Prostate gland (tissue), 2 donors: ENCODE data around the gene HOXA10. TPM values are rescaled to one million over a fixed set of nuclear protein-coding genes. Genes with fewer than 3 reads are reported as not detected.

Experiments used
- DNase-seq: peaks from one replicate; pipeline ENCODE4 v3.0.0-alpha.2; 2019; ENCODE audit warnings: low spot score
- H3K27ac ChIP-seq, 2 donors: fragments of 200-600 bp; sonication (generic); 2 replicates each; pipeline ENCODE4 v1.5.1; 2017 to 2019
- H3K27me3 ChIP-seq: fragments of 200-600 bp; sonication (generic); replicated peaks from 2 replicates; pipeline ENCODE4 v1.5.1; 2019; ENCODE audit not compliant: insufficient read depth
- H3K36me3 ChIP-seq, 2 donors: fragments of 200-600 bp; sonication (generic); 1 replicate in 1 of 2; 2 replicates in 1 of 2; pipeline versions ENCODE4 v1.5.1 to v1.8.1; 2017 to 2019
- H3K4me1 ChIP-seq: fragments of 200-600 bp; sonication (generic); replicated peaks from 2 replicates; pipeline ENCODE4 v1.5.1; 2019
- H3K4me3 ChIP-seq, 2 donors: fragments of 200-600 bp; sonication (generic); 2 replicates each; pipeline ENCODE4 v1.5.1; 2017 to 2019
- H3K9me3 ChIP-seq: fragments of 200-600 bp; sonication (generic); 2 replicates; pipeline ENCODE4 v1.5.1; 2017
- POLR2A ChIP-seq: fragments of 450-650 bp; IDR thresholded peaks from one replicate; pipeline ENCODE4 v1.6.1; 2016; ENCODE audit warnings: antibody characterized with exemption, mild to moderate bottlenecking
- POLR2AphosphoS5 ChIP-seq: sonication (generic); formaldehyde crosslinking; IDR thresholded peaks from one replicate; pipeline ENCODE4 v1.6.1; 2017; ENCODE audit warnings: antibody characterized with exemption
- WGBS: methylation state at CpG from one replicate; pipeline ENCODE4 v1.1.5; 2018; 5-methylcytosine and 5-hydroxymethylcytosine counted together
- intact Hi-C: fragments of 100-400 bp; cut with DNase I; formaldehyde crosslinking; loops from one replicate; pipeline ENCODE4 v1.14.2; 2022
- total RNA-seq, 2 donors: library from RNA; depleted of rRNA; stranded (reverse); fragments of >200 nt; gene quantifications; one replicate each; pipeline ENCODE4 v1.1.0, GENCODE V29; 2016
- TF ChIP-seq, protein P1 (sequence below), 4 experiments: fragments of 200-600 bp in 2 of 4; fragments of 450-650 bp in 2 of 4; sonication (generic) in 2 of 4; IDR thresholded peaks; 1 replicate in 3 of 4; 2 replicates in 1 of 4; pipeline ENCODE4 v1.5.1; 2016 to 2019; ENCODE audit warnings: antibody characterized with exemption in 4 of 4, mild to moderate bottlenecking in 2 of 4, moderate library complexity in 2 of 4

HOXA10 gene
- total RNA-seq, 2 donors from 2014 or later: 25.8 to 65.6 TPM

DNA sequence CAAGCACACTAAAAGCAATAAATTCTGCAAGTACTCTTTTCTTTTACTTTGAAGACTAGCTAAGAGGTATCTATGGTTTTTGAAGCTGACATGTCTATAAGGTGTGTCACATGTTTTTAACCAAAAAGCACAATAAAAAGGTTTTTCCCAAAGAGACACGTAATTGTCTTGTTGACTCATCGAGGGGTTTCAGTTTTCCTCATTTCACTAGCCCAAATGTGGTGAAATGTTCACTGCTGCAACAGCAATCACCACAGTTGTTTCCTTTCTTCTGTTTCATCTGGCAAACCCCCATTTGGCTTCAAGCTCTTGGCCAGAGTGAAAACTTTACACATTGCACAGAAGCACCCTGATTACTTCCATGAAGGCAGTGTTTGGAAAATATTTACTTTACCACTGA is 39.7 kb downstream of the HOXA10 start:
- no peaks in the 10 kb centered on the region for H3K36me3 ChIP-seq
- TF ChIP-seq, protein P1, sequence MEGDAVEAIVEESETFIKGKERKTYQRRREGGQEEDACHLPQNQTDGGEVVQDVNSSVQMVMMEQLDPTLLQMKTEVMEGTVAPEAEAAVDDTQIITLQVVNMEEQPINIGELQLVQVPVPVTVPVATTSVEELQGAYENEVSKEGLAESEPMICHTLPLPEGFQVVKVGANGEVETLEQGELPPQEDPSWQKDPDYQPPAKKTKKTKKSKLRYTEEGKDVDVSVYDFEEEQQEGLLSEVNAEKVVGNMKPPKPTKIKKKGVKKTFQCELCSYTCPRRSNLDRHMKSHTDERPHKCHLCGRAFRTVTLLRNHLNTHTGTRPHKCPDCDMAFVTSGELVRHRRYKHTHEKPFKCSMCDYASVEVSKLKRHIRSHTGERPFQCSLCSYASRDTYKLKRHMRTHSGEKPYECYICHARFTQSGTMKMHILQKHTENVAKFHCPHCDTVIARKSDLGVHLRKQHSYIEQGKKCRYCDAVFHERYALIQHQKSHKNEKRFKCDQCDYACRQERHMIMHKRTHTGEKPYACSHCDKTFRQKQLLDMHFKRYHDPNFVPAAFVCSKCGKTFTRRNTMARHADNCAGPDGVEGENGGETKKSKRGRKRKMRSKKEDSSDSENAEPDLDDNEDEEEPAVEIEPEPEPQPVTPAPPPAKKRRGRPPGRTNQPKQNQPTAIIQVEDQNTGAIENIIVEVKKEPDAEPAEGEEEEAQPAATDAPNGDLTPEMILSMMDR (IDR thresholded peaks at IDR 0.05): no peak
- peak; percentile 52 for TF ChIP-seq POLR2AphosphoS5
- TF ChIP-seq POLR2A: no peak
- DNase-seq: no peak
- no peaks in the 10 kb centered on the region for H3K27me3 ChIP-seq
- no peak overlapping the region for H3K4me3 ChIP-seq
- H3K27ac ChIP-seq: no peak overlapping the region
- H3K9me3 ChIP-seq: no peaks in the 10 kb centered on the region
- 22% methylated on average over 2 of the region's 2 CpGs for WGBS
- intact Hi-C loops: loop anchor here (5.0 kb wide), 1 partner anchor 272 kb away; the partner anchor contains the start of gene SKAP2
- H3K4me1 ChIP-seq: peaks cover 5% of the 10 kb centered on the region

DNA sequence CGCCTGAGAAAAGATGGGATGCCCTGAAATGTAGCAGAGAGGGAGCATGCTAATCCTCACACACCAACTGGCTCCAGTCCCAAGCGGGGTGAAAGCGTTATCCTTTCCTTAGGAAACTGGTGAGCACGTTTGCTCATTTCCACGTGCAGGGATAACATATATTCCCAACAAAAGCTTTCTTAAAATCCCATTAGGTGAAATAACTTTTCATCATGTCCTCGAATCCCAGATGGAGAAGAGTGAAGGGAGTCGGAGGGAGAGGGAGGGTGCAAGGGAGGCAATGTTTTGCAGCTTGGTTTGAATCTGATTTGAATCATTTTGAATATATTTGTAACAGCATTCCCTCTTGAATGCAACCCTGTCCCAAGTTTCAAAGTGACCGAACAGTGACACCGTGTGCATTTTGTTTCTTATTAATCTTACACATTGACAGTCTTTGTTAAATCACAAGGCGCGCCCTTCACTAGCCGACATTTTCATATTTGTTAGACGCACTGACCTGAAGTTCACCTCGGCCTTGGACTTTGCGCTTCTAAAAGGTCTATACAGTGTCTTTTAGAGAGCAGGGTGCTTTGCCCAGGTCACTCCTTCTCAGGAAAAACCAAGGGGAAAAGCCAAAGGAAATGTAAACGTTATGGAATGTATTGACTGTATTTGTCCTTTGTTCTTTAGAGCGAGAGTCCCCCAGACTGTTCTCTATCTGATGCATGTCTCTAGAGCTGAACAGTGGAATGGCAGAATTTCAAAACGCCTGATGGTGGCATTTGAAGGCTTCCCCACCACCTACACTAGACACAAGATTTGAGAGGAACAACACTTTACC is 40.5 kb downstream of the HOXA10 start:
- Histone ChIP-seq H3K27ac (no peak overlapping the region), H3K4me3 (no peak overlapping the region), H3K4me1 (peaks cover 6% of the 10 kb centered on the region), H3K27me3 (no peaks in the 10 kb centered on the region), H3K36me3 (no peaks in the 10 kb centered on the region), H3K9me3 (no peaks in the 10 kb centered on the region)
- intact Hi-C loops: loop anchor here (5.0 kb wide), 1 partner anchor 271 kb away; the partner anchor contains the start of gene SKAP2
- DNase-seq: no peak
- WGBS: 86% methylated on average over 18 of the region's 18 CpGs
- TF ChIP-seq POLR2AphosphoS5: no peak
- TF ChIP-seq, protein P1 (IDR thresholded peaks at IDR 0.05): no peak
- TF ChIP-seq POLR2A: no peak

DNA sequence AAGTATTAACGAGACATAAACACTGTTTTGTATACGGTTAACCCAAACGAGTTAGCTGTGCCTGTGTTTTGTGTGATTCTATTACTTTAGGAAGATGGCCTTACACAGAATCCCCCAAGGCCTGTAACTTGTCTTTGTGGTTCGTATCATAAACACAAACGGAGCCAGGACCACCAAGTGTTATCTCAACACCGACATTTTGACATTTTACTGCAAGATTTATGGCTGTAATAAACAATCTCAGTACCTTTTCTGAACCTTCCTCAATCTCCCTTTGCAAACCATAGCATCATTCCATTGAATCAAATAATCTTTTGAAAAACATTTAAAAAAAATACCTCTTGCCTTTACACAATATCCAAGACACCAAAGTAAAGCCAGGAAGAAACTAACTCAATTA is 41.1 kb downstream of the HOXA10 start:
- intact Hi-C loops: loop anchor here (5.0 kb wide), 1 partner anchor 271 kb away; the partner anchor contains the start of gene SKAP2
- H3K27me3 ChIP-seq: no peaks in the 10 kb centered on the region
- 74% methylated on average over 6 of the region's 6 CpGs for WGBS
- DNase-seq: no peak
- H3K27ac ChIP-seq: no peak overlapping the region
- peaks cover 6% of the 10 kb centered on the region for H3K4me1 ChIP-seq
- TF ChIP-seq POLR2A (no peak), POLR2AphosphoS5 (no peak)
- TF ChIP-seq, protein P1 (IDR thresholded peaks at IDR 0.05): no peak
- no peak overlapping the region for H3K4me3 ChIP-seq
- H3K9me3 ChIP-seq: no peaks in the 10 kb centered on the region
- H3K36me3 ChIP-seq: no peaks in the 10 kb centered on the region

DNA sequence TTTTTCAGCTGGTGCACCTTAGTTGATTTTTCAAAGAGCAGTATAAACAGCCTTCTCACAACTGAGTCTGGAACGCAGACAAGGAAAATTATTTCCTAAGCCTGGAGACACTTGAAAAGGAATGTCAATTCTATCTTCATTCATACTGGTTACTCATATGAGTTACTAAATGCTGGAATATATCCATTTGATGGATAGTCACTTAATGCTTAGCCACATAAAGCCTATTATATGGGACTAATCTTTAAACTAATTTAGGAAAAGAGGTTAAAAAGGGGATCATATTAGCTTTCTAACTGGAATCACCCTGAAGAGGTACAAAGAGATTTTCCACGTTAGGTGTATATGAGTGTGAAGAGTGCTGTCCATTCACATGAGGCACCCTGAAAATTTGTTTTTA is 41.9 kb downstream of the HOXA10 start:
- H3K27ac ChIP-seq: no peak overlapping the region

More for the DNA sequence above, 41.9 kb downstream of the HOXA10 start:
- peaks cover 6% of the 10 kb centered on the region for H3K4me1 ChIP-seq
- no peak overlapping the region for H3K4me3 ChIP-seq
- H3K27me3 ChIP-seq: no peaks in the 10 kb centered on the region
- 90% methylated on average over 2 of the region's 2 CpGs for WGBS
- DNase-seq: no peak
- H3K9me3 ChIP-seq: no peaks in the 10 kb centered on the region
- H3K36me3 ChIP-seq: no peaks in the 10 kb centered on the region
- TF ChIP-seq, protein P1 (IDR thresholded peaks at IDR 0.05): no peak
- no peak for TF ChIP-seq POLR2AphosphoS5
- TF ChIP-seq POLR2A: no peak
- intact Hi-C loops: loop anchor here (5.0 kb wide), 1 partner anchor 270 kb away; the partner anchor contains the start of gene SKAP2
